IPS-NIHi7 (cell line): ENCODE measurements around the gene TBRG4.
"Not testable (repeated sequence)": the region's sequence is repeated elsewhere in the genome, so short reads cannot be mapped to it uniquely, and the experiment has no call there.

Source experiments
- DNase-seq: peaks from one replicate; pipeline ENCODE4 v3.0.0; 2012; ENCODE audit warnings: mixed read lengths; ENCODE audit errors: extremely low spot score

Gene TBRG4

GRCh38 chr7:45117582-45117981 is 6.1 kb upstream of the TBRG4 start:
- no peak for DNase-seq

- no peak for DNase-seq
Observed at GRCh38 chr7:45116048-45116447, 4.6 kb upstream of the TBRG4 start.

- DNase-seq, result no peak
Observed at GRCh38 chr7:45114926-45115325, 3.4 kb upstream of the TBRG4 start.

- DNase-seq, result not testable (repeated sequence)
Observed at GRCh38 chr7:45114257-45114656, 2.8 kb upstream of the TBRG4 start.

GRCh38 chr7:45112648-45113047 is 1.2 kb upstream of the TBRG4 start:
- no peak for DNase-seq

GRCh38 chr7:45108863-45109262 is 2.6 kb downstream of the TBRG4 start:
- DNase-seq, result no peak

GRCh38 chr7:45107356-45107755 is 4.1 kb downstream of the TBRG4 start:
- DNase-seq, result no peak

- DNase-seq, result no peak
Observed at GRCh38 chr7:45106820-45107219, 4.7 kb downstream of the TBRG4 start.

GRCh38 chr7:45105588-45106188 is 5.8 kb downstream of the TBRG4 start:
- no peak for DNase-seq

GRCh38 chr7:45104844-45105587 is 6.5 kb downstream of the TBRG4 start:
- no peak for DNase-seq

GRCh38 chr7:45103958-45104843 is 7.3 kb downstream of the TBRG4 start:
- DNase-seq, result no peak

- no peak for DNase-seq
Observed at GRCh38 chr7:45102785-45103712, 8.4 kb downstream of the TBRG4 start.

- DNase-seq, result no peak
Observed at GRCh38 chr7:45101748-45102147, 9.7 kb downstream of the TBRG4 start.

- no peak for DNase-seq
Observed at GRCh38 chr7:45100761-45101480, 10.6 kb downstream of the TBRG4 start.

GRCh38 chr7:45099891-45100760 is 11.4 kb downstream of the TBRG4 start:
- DNase-seq, result no peak

- no peak for DNase-seq
Observed at GRCh38 chr7:45098983-45099839, 12.3 kb downstream of the TBRG4 start.

GRCh38 chr7:45092931-45093235 is 18.6 kb downstream of the TBRG4 start:
- no peak for DNase-seq

GRCh38 chr7:45092100-45092930 is 19.2 kb downstream of the TBRG4 start:
- no peak for DNase-seq
